ENCODE data around the gene RRP1.

The RRP1 gene, protein sequence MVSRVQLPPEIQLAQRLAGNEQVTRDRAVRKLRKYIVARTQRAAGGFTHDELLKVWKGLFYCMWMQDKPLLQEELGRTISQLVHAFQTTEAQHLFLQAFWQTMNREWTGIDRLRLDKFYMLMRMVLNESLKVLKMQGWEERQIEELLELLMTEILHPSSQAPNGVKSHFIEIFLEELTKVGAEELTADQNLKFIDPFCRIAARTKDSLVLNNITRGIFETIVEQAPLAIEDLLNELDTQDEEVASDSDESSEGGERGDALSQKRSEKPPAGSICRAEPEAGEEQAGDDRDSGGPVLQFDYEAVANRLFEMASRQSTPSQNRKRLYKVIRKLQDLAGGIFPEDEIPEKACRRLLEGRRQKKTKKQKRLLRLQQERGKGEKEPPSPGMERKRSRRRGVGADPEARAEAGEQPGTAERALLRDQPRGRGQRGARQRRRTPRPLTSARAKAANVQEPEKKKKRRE

DNA sequence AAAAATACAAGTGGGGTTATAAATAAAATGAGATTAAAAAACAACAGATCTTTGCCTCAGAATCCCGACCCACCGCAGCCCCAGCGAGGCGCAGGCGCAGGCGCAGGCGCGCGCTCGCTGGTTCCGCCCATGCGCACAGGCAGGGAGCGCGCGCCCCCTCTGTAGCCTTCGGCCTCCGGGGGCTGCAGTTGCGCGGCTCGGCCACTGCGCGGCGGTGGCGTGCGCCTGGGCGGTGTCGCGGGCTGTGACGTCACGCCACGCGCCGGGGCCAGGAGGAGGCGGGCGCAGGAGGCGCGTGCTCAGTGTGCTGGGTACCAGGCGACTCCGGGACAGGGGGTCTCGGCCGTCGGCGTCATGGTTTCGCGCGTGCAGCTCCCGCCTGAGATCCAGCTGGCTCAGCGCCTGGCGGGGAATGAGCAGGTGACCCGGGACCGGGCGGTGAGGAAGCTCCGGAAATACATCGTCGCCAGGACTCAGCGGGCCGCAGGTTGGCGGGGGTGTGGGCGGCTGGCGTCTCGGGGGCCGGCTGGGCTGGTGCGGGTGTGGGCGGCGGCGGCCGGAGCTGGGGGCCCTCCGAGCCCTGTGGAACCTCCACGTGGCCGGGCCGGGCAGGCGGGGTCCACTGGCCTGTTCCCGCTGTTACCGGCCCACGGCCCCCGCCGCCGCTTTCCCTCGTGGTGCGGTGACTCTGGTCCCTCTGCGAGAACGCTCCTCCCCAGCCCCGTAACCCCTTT is at the start of gene RRP1:
RRP1 (plus strand) TSS at position 302 of the 734 bp plus-strand sequence; CDS start at position 355, 53 bp downstream.
- DNase-seq = peak; percentile 95

DNA sequence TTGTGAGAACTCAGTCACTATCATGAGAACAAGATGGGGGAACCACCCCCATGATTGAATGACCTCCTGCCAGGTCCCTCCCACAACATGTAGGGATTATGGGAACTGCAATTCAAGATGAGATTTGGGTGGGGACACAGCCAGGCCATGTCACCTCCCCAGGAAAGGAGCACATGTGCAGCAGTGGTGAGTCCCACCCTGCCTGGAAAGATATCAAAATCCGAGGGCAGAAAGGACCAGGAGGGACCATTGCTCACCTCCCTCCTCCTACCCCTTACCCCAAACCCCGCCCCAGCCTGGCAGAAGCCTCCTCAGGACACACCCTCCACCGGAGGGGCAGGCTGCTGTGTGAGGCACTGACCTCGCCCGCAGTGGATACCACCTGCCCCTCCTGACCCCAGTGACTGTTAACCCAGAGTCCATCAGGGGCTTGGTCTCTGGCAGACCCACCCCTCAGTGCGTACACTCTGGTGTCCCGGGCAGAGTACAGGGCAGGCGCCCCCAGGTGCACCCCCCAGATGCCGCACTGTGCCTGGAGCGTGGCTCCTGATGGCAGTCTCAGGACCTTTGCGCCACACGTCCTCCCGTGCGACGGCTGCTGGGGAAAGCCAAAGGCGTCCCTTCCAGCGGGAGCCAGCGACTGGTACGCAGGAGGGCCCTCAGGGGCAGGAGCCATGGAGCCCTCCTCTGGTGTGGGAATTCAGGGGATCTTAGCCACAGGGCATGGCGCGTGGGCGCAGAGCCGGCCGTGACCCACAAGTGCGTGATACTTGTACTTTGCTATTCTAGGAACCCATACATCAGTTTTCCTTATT is 49.5 kb upstream of the RRP1 start:
- no peak for DNase-seq

GRCh38 chr21:43740497-43741156 is 48.8 kb upstream of the RRP1 start:
- peak; percentile 37 for DNase-seq

DNA sequence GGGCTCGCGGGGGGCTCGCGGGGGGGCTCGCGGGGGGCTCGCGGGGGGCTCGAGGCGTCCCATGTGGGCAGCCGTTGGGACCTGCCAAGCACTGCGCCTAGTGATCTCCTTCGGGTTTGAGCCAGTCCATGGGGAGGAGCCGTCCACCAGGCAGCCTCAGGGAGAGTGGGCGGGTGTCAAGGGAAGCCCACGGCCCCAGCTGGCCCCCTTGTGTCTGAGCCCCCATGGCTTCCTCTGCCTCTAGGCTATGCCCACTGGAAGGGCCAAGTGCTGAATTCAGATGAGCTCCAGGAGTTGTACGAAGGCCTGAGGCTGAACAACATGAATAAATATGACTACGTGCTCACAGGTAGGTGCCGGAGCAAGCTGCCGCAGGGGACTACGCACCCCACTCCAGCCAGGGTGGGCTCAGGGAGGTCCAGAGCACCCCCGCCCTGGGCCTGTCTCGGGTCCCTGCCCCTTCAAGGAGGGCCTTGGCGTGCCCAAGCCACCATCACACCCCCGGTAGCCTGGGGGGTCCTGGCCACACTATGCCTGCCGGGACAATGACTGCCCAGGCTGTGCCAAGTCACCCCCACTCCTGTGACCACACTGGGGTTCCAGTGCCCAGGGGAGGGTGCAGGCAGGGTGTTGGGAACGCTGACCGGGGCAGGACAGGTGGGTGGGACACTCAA is 47.8 kb upstream of the RRP1 start:
- no peak for DNase-seq

GRCh38 chr21:43743947-43744346 is 45.4 kb upstream of the RRP1 start:
- no peak for DNase-seq

DNA sequence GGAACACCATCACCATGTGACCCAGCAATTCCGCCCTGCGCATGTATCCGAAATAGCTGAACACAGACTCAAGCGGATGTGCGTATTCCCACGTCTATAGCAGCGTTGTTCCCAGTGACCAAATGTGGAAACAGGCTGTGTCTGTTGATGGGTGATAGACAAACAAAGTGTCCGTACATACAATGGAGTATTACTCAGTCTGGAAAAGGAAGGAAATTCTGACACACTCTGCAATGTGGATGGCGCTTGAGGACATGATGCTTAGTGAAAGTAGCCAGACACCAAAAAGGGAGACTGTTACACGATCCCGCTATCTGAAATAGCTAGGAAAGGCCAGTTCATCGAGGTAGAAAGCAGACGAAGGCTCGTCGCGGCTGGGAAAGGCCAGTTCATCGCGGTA is 44.7 kb upstream of the RRP1 start:
- DNase-seq = no peak

- DNase-seq = no peak
Observed at GRCh38 chr21:43745772-43746517, 43.4 kb upstream of the RRP1 start.

- no peak for DNase-seq
Observed at GRCh38 chr21:43748622-43749021, 40.8 kb upstream of the RRP1 start.

DNA sequence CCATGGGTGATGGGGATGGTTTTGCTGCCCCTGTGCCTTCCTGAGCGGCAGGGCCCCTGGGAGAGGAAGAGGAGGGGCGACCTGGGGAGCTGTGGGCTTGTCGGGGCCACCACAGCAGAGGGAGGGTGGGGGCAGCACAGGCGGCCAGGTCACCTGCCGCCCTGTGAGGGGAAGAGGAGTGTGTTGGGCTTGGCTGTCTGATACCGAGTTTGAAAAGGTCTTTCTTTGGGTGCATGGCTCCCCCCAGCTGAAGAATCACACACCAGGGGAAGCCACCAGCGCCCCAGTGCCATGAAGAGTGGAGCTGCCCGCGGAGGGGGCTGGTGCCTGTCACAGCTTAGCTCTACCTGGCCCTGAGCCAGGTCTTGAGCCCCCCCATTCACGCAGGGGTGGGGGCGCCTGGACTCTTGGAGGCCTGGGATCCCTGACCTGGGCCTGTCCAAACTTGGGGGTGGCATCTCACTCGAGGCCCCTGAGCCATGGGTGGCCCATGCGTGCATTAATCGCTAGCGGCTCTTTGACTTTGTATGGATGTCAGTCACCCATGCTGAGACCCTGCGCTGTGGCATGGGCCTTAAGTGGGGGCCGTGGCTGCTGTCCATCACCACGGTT is 39.6 kb upstream of the RRP1 start:
- DNase-seq = no peak

GRCh38 chr21:43750339-43751033 is 38.9 kb upstream of the RRP1 start:
- no peak for DNase-seq

- no peak for DNase-seq
Observed at GRCh38 chr21:43751955-43752591, 37.3 kb upstream of the RRP1 start.

DNA sequence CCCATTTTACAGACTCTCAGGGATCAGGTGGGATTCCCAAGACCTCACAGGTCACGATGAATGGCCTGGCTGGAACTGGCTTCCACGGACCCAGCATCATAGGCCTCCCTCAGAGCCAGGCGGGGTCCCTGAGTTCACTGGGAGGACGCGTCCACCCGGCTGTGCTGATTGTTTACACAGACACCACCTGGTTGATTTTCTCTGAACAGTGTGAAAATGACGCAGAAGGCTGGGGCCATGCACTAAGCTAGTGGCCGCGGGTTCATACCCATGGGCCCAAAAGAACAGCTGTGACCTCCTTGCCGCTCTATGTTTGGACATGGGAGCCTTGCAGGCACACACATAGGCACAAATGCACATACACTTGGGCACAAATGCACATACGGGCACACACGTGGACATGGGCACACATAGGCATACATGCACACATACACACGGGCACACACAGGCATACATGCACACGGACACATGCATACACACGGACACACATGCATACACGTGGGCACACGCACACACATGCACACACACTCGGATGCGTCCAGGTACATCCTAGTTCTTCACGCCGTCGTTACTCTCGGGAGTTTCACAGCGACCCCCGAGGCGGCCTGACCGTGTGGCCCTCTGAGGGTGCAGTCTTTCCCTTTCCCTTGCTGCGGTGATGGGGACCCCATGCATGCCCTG is 36.5 kb upstream of the RRP1 start:
- DNase-seq = no peak

DNA sequence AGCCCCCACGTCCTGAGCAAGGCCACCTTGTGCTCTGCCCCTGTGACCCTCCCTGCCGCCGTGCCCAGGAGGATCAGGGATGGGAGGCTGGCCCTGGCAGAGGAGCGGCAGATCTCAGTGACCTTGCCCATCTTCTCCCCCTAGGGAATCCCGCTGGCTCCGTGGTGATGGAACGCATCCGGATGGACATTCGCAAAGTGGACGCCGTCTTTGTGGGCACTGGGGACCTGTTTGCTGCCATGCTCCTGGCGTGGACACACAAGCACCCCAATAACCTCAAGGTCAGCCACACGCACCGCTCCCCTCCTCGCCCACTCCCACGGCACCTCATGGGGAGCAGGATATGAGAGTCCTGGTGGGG is 36.0 kb upstream of the RRP1 start:
- no peak for DNase-seq

DNA sequence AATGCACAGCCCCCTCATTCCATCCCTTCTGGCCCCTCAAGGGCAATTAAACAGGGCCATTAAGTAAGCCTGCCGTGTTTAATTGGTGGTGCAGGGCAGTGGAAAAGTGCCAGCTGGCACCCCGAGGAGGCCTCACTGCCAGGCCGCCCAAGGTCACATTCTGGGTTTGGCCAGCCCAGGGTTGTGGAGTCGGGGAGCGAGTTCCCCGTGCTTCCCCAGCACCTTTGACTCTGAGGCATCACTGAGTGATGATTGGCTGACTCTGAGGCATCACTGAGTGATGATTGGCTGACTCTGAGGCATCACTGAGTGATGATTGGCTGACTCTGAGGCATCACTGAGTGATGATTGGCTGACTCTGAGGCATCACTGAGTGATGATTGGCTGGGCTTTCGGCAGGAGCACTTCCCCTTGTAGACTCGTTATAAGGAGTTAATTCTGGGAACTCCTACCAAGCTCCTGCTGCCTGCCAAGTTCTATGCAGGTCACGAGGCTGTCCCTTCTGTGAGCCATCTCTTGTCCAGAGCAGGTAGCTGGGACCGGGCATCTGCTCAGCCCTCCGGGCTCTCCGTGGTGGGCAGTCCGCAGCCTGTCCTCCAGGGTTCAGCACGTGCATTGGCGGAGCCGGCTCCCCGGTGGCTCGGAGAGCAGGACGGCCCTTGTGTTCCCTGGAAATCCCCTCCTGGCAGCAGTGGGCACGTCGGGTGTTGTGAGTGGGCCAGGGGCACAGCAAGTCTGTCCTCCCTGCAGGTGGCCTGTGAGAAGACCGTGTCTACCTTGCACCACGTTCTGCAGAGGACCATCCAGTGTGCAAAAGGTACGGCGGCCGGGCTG is 34.2 kb upstream of the RRP1 start:
- DNase-seq = no peak

- DNase-seq = no peak
Observed at GRCh38 chr21:43755820-43756594, 33.4 kb upstream of the RRP1 start.

DNA sequence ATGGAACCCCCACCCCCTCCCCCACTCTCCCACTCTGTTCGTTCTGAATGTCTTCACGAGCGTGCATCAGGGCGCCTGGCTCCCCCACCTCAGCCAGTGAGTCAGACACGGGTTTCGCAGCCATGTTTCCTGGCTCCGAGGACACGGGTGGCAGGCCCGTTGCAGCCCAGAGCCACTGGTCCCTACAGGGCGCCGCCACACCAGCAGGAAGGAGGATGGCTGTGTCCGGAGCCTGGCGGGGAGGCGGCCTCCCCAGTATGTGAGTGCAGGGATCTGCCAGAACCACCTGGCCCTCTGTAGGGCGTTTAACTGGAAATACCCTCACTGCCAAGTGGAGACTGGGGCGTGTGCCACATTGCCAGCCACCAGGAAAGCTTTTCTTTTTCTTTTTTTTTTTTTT is 31.8 kb upstream of the RRP1 start:
- DNase-seq = no peak

GRCh38 chr21:43758111-43758641 is 31.2 kb upstream of the RRP1 start:
- no peak for DNase-seq
